GM18861 (cell line): Measurements from ENCODE around the gene TCERG1L.
"Not testable (repeated sequence)": the region's sequence is repeated elsewhere in the genome, so short reads cannot be mapped to it uniquely, and the experiment has no call there.

Experiments
- ATAC-seq: cut with Tn5 transposase; IDR thresholded peaks from one replicate; pipeline ENCODE4 v1.9.1; 2021; ENCODE audit not compliant: unreplicated experiment

Gene TCERG1L

DNA sequence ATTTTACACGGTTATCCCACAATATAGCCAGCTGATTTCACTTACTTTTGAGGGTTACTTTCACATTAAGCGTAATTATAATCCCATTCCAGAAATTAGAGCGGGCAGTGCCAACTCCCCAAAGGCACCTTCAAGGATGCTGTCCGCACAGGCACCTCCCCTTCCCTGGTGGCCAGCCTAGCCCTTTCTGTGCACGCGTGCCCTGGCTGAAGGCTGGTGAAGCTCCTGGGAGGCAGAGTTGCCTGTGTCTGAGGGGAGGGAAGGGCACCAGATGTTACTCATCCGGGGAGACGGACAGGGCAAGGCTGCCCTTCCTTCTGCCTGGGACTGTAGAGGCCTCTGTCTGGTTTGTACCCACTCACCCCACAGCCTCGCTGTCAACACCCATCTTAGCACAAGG, 198.4 kb downstream of the TCERG1L start:
- no peak for ATAC-seq

DNA sequence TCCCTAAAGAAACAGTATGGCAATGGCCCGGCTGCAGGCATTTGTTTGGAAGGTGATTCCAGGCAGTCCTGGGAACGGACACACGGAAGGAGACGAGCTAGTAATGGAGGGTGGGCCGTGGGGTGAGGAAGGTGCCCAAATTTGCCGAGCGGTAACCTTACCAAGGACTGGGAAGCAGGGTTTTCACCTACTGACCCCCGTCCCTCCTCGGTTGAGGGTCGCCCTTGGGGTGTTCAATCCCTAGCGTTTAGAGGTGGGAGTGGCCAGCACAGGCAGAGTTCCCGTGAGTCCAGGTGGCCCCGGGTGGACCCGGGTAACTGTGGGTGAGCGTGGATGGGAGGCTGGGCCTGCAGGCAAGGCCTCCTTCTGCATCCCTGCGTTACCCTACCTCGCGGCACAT, 198.8 kb downstream of the TCERG1L start:
- no peak for ATAC-seq

DNA sequence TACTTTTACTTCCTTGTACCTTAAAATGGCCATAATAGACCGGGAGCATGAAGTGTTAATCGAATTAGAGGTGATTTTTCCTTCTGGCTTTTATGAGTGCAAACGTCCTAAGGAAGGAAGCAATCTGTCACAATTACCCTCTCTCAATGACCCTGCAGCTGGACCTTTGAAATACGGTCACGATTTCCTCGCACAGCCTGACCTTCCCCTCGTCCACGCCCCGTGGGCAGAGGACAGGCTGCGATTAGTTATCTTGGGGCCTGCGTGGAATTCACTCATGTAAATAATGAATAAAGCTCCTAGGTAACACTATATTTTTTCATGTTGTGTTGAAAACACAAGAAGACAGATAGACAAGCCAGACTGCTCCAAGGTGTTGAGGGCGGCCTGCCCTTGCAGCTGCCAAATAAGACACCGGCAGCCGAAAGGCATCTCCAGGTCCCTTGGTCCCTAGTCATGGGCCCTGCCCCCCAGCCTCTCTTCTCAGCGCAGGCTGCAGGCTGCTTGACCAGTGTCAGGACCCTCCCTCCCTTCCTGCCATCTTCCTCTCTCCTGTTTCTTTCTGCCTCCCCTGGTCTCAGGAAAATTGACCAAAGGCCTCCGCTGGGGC, 199.9 kb downstream of the TCERG1L start:
- ATAC-seq: no peak

DNA sequence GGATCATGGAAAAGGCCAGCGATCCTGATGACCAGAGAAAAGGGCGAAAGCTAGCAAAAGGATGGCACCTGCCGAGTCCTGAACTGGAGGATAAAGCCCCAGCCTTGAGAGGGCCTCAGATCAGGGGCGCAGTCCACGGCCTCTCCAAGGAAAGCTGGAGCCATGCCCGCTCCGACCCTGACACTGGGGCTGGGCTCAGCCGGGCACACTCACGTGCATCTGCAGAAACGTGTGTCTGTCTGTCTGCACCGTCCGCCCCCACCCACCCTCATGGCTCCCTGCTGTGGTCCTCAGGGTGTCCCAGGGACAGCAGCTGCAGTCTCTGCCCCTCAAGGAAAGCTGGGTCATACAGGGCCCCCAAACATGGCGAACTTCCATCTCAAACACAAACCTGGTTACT, 200.5 kb downstream of the TCERG1L start:
- ATAC-seq: no peak

DNA sequence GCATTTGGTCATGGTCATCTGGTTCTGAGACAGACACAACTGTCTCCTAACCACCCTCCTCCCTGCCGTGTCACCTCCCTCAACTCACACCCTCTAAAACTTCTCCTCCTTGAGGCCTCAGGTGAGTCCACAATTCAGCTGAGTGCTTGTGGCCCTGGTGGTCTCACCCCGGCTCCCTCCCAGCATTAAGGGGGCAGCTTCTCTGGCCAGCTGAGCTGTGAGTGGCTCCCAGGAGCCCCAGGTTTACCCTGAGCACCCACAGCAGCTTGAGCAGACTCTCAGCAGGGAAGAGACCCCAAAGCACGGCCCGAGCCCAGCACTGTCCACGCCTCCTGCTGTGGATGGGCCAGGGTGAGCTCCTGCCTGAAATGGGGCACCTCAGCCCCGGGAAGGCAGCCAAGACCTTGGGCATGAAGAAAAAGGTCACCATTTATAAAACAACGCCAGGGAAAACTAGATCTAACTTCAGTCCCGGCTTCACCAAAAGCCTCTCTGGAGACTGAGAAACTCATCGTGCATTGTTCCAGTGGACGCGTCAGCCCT, 201.2 kb downstream of the TCERG1L start:
- no peak for ATAC-seq

DNA sequence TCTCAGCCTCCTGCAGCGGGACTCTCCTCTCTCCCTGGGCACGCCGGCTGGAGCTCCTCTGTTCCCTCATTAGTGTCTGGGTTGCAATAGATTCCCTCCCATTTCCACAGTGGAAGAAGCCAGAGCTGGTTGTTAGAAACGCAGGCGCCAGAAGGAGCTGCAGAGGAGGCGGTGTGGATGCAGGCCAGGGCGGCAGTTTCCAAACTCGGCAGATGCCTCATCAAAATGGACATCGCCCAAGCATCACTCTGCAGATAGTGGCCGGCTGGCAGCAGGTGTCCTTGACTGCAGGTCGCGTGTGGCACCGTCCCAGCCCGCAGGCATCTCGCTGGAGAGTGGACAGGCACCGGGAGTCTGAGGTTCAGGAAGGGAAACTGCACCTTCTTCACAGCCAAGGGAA, 201.8 kb downstream of the TCERG1L start:
- no peak for ATAC-seq

DNA sequence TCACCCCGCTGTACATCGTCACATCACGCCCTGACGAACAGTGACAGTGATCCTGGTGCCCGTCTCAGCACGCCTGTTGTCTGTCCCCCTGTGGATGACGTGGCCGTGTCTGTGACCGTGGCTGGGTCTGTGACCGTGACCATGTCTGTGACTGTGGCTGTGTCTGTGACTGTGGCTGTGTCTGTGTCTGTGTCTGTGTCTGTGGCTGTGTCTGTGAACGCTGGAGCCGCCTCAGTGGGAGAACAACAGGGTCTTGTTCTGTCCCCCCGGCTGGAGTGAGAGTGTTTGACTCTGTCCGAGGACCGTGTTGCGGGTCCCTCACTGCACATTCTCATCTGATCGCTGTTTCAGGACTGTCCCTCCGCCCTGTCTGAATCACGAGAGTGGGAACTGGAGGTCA, 202.2 kb downstream of the TCERG1L start:
- no peak for ATAC-seq

DNA sequence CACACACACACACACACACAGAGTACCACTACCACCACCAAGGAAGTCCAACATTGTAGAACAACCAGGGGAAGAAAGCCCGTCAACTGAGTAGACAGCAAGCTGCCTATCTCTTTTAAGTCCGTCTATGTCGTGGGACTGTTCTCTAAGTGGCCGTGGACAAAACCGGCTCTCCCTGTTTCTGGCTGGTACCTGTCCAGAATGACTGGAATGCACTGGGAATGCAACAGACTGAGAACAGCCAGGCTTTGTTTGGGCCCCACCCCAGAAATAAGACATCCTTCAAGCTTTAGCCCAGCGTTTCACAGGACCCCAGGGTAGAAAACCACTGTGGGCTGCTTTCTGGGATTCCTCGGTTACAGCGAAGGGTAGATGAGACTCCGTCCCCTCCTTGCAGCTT, 203.6 kb downstream of the TCERG1L start:
- no peak for ATAC-seq

DNA sequence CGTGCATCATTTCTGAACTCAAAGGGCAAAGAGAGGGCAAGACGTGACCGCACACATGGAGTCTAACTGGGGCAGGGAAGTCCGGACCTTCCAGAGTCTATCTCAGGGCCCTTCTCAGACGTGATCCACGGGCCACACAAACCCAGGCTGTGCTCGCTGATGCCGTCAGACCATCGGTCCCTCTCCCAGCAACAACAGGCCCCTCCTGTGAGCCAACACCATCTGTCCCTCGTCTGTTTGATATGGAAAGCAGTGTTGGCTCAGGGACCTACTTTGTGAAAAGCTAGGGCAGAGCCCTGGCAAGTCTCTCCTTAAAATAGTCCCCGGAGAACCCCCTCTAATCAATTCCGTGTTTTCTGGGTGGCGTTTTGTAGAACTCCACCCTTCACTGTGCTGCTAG, 208.8 kb downstream of the TCERG1L start:
- no peak for ATAC-seq

DNA sequence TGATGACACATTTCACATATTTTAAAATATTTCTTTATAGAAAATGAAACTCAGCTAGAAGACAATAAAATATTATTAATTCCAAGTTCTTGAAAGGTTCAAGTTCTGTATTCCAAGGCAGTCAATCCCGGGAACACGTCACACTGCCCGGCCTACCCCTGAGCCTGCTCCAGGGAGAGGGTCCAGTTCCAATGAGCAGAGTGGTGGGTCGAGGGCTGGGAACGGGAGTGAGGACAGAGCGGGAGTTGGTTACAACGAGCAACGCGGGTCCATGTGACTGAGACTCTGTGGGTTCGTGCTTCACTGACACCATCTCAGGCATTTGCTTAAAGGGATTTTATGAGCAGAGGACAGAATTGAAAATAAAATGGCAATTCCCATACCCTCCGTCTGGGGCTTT, 209.4 kb downstream of the TCERG1L start:
- ATAC-seq: no peak

DNA sequence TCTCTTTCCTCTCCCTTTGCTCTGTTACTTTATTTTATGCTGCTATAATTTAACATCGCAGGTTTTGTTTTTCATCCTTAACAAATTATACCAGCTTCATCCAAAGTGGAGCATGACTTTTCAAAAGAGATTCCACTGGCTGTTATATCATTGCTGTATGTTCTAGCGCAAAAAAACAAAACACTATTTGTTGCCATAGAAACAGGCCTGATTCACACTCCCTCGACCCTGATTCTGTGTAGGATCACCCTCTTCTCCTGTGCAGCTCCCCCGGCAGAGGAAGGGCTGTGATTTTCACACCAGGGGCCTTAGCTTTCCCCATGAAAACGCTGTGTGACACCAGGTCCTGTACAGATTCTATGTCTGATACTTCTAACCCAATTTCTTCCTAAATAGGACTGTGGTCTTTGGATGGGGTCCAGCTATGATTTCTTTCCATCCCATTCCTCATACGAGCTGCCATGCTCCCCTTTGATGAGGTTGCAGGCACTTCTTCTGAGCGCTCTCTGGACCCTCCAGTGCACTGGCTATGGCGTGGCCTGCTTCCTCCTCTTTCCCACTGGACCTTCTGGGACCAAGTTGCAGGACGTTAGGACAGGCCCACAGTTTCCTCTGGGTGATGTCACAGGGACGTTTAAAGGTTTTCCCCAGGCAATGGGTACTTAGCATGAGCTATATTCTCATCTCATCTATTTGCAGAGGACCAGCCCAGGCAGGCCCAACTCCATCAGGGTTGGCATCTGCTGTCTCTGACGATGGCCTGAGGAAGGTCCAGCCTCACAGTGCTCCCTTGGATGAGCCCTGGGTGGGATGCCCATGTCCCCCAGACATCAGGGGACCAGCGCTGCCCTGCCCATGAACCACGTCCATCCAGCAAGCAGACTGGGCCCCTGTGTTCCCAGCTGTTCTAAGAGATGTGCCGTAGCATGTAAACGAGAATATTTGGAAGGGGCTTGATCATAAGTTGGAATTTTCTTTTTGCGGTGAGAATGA, 210.8 kb downstream of the TCERG1L start:
- not testable (repeated sequence) for ATAC-seq

DNA sequence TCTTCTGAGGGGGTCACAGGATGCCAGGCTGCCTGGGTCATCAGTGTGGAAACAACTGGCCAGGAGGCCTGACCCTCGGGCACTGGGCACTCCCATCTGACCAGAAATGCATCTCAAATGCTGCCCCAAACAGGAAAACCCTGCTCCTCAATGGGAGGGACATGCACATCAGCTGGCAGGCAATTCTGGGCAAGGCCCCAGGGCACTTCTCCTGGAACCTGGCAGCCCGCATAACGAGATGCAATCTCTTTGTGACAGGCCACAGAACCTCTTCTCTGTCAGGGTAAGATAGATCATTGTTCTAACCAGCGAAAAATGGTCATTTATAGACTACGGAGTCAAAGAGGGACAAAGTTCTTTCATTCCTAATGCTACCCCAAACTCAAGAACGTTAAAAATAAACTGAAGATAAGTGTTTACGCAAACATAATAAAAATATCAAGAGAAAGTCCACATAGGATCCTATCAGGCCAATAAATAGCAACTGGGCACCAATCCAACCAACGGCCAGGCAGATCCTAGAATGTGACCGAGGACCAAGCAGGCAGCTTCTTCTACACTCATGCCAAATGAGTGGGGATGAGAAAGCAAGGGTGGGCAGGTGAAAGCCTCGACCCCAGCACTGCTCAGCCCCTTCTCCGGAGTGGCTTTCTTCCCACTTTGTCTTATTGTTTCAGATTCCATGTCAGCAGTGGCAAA, 212.3 kb downstream of the TCERG1L start:
- no peak for ATAC-seq

DNA sequence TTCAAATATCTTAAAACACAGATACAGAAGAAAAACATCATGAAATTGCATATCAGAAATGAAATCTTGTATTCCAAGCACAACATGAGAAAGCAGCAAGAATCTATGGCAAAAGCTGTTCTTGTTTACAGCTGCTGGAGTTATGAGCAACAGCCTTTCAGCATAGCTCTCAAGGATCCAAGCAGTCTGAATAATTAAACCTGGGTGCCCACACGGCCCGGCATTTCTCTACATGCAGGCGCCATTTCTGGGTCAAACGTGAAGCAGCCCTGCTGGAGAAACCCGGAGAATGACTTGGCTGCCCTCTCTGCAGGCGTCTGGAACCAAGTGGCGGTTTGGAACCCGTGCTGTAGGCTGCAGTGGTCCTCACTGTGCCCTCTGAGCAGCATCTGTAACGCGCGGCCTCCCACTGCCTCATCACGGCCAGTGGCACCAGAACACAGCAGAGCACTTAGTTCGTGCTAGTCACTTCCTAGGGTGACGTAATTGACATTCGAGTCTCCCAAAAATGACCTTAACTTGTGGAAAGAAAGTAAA, 213.0 kb downstream of the TCERG1L start:
- ATAC-seq: no peak

DNA sequence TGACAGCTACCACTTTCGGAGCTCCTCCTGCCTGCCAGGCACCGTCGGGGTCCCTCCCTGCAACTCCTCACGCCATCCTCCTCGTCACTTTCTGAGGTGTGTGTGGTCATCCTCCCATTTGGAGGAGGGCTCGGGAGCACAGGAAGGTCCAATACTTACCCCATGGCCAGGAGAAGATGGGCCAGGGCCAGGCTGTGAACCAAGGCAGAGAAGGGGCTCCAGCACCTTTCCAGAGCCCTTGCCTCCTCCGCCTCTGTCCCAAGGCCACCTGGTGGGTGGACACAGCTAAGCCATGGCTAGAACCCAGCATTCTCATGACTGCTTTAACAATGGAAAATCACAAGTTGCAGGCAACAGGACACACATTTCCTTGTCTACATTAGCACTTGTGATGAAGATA, 215.5 kb downstream of the TCERG1L start:
- no peak for ATAC-seq

DNA sequence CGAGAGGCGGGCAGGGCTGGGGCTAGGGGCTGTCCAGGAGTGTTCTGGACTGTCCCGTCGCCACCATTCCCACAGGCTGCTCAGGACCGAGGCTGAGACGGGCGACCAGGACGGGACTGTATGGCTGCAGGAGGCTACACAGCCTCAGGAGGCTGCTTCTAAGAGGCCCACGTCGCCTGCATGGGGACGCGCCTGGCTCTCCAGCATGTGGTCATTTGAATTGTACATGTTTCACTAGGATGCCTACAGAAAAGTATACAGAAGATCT, 216.3 kb downstream of the TCERG1L start:
- no peak for ATAC-seq

DNA sequence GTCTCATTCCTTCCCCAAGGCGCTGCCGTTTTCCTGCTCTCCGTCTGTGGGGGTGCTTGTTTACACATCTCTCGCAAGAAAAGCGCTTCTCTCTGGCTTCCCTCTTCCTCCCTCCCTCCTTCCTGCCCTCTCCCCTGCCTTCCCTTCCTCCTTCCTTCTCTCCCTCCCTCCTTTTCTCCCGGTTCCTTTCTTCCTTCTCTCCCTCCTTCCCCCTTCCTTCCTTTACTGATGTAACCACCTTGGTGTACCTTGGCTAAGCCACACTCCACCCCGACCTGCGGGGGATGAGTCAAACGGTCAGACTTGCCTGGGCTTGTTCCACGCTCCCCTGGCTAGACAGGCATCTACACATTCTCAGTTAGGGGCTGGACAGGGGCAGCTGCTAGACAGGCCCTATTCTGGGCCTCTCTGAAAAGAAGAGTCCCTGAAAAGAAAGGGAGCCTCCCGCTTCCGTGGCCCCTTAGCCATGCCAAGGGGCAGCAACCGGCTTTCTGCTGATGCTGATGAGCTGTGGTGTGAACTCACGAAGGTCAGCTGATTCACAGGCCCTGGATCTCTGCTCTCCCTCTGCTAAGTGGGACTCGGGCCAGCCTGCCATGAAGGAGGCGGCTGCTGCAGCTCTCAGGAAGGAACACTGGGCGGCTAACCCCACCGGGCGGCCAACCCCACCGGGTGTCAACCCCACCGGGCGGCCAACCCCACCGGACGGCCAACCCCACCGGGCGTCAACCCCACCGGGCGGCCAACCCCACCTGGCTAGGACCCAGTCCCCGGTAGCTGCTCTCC, 216.8 kb downstream of the TCERG1L start:
- no peak for ATAC-seq

DNA sequence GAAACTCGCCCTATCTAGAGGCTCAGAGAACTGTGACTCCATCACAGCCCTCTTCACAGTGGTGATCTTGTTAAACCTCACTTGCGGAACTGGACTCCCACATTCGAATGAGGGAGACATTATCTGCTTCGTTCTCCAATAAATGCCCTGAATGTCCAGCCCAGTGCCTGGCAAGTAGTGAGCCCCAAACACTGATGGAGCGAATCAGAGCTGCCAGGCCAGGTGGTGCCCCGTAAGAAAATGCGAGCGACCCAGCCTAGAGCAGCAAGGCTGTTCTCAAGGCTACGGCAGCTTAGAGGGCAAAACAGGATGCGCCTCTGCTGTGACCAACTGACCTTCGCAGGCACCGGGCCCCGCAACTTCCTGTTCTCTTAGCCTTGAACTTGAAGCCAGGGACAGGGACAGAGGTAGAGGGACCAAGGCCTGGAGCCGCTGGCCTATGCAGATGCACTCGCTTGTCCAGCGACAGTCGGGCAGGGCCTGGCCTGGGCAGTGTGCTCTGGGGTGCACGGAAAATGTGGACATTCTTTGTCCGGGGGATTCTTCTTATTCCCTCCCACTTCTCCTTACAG, 217.6 kb downstream of the TCERG1L start:
- ATAC-seq: no peak

DNA sequence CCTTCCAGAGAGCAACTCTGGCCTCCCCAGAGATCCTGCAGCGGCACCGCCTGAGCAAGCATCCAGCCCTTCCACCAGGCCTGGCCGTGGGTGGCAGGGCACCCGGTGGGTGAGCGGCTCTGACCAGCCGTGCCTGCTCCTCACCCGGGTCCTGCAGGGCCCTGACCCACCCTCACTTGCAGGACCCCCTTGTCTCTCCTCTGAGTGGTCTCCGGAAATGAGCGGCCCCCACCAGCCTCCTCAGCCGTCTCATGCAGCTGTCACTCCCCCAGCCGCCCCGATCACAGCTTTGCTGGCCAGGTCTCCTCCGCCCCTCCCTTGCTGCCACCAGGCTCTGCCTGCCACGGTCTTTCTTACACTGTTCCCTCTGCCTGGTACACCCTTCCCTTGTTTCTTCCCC, 218.2 kb downstream of the TCERG1L start:
- no peak for ATAC-seq

DNA sequence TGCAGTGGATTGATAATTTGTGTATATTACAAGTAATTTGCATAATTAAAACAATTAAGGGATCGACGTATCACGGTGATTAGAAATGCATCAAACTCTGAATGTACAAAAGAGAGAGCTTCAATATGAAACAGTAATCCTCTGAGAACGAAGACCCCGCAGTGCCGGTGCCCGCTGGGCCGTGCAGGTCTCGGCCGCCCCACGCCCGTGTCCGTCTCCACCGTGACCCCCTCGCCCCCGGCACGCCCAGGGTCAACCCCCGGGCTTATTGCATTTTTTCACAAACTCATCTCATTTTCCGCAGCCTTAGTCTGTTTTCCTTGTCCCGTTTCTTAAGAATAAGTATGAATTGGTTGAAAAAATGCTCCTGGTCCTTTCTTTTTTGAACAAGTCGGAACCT, 218.6 kb downstream of the TCERG1L start:
- ATAC-seq: no peak

DNA sequence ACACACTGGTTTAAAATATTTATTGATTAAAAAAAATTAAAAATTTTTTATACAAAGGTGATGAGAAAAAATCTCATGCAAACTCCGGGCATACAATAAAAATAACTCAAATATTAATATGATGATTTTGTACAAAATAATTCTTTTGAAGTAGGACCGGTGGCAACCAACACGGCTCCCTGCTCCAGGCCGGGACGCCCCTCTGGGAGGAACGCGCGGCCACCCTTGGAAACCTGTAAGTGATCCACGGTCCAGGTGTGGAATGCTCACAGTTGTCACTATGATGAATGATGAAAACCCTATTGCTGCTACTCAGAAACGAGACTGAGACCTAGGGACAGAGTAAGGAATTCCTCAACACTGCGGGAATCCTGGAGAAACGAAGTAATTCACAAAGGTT, 219.1 kb downstream of the TCERG1L start:
- ATAC-seq: no peak
